UCSD-AML1 (cell line): Measurements from ENCODE around the gene PLLP.

ENCODE experiments used
- DNase-seq: peaks from one replicate; lab custom pipeline; 2025; ENCODE audit not compliant: unreplicated experiment; lab: John Stamatoyannopoulos, UW

PLLP gene, protein sequence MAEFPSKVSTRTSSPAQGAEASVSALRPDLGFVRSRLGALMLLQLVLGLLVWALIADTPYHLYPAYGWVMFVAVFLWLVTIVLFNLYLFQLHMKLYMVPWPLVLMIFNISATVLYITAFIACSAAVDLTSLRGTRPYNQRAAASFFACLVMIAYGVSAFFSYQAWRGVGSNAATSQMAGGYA

DNA sequence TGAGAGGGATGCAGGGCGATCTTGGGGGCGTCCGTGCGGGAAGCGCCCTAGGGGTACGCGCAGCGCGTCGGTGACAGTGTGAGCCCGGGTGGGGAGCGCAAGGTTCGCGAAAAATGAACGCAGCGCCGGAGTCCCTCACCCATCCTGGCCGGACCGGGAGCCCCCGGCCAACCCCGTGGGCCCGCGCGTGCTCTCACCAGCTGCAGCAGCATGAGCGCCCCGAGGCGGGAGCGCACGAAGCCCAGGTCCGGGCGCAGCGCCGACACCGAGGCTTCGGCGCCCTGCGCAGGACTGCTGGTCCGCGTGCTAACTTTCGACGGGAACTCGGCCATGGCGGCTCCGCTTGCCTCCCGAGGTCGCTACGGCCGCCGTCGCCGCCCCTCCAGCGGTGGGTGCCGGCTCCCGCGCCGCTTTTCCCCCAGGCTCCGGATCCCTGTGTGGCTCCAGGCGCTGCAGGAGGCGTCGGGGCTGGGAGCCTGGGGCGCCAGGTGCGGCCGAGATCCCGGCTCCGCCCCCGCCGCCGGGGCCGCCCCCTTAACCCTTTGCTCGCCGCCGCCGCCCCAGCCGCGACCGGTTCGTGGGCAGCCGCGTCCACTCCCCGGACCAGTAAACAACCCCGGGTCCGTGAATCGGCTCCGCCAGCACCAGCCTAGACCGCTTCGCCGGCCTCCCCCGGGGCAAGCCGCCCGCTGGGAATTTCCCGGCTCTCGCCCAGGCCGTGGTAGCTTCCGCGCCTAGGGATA lies at the start of gene PLLP:
PLLP (minus strand) TSS at position 464 of the 743 bp plus-strand sequence; CDS start at position 332, 132 bp downstream.
- no peak for DNase-seq

DNA sequence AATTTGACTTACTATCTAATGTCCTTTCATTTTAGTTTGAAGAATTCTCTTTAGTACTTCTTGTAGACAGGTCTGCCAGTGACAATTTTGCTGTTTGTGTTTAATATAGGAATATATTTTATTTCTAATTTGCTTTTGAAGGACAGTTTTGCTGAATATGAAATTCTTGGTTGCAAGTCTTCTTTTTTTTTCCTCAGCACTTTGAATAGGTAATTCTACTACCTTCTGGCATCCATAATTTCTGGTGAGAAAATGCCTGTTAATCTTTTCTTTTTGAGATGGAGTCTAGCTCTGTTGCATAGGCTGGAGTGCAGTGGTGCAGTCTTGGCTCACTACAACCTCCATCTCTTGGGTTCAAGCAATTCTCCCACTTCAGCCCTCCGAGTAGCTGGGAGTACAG lies 48.9 kb upstream of the PLLP start:
- DNase-seq, result no peak

- DNase-seq, result no peak
Measured at GRCh38 chr16:57331355-57331754, 46.9 kb upstream of the PLLP start.

- no peak for DNase-seq
Measured at GRCh38 chr16:57329718-57330327, 45.4 kb upstream of the PLLP start.

GRCh38 chr16:57325458-57325857 lies 41.0 kb upstream of the PLLP start:
- DNase-seq, result no peak

DNA sequence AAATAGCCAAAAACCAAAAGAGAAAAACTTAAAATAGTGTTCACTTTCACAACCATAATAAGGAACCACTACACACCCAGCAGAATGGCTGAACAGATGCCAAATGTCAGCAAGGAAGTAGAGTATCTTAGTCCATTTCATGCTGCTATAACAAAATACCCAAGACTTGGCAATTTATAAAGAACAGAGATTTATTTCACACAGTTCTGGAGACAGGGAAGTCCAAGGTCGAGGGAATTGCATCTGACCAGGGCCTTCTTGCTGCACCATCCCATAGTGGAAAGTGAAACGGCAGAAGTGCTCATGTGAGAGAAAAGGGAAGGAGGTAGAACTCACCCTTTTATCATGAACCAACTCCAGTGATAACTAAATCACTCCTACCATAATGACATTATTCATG lies 40.3 kb upstream of the PLLP start:
- no peak for DNase-seq

- no peak for DNase-seq
Measured at GRCh38 chr16:57319646-57320045, 35.2 kb upstream of the PLLP start.

DNA sequence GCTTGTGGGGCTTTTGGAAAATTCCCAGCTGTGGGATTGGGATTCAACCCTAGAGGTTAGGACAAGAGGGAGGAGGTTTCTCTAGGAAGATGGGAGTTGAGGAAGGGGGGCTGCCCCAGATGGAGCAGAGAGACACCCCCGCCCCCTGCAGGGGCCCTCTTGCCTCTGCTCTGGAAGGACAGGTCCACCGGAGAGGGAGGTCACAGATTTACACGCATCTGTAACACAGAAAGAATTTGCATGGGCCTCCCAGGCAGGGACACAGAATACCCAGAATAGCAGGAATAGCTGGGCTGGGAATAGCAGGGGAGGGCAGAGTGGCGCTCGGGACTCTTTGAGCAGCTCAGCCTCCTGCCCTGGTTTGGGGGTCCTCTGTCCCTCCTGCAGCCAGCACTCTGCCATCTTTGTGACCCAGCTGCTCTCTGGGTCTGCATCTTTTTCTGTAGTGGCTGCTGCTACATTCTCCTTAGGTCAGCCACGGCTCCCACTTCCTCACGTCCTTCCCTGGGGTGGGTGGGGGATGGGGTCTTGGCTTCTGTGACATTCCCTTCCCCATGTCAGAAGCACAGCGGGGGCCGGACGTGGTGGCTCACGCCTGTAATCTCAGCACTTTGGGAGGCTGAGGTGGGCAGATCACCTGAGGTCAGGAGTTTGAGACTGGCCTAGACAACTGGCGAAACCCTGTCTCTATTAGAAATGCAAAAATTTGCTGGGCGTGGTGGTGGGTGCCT lies 33.9 kb upstream of the PLLP start:
- no peak for DNase-seq

GRCh38 chr16:57316390-57317017 lies 32.0 kb upstream of the PLLP start:
- no peak for DNase-seq

- DNase-seq, result no peak
Measured at GRCh38 chr16:57315416-57315815, 30.9 kb upstream of the PLLP start.

DNA sequence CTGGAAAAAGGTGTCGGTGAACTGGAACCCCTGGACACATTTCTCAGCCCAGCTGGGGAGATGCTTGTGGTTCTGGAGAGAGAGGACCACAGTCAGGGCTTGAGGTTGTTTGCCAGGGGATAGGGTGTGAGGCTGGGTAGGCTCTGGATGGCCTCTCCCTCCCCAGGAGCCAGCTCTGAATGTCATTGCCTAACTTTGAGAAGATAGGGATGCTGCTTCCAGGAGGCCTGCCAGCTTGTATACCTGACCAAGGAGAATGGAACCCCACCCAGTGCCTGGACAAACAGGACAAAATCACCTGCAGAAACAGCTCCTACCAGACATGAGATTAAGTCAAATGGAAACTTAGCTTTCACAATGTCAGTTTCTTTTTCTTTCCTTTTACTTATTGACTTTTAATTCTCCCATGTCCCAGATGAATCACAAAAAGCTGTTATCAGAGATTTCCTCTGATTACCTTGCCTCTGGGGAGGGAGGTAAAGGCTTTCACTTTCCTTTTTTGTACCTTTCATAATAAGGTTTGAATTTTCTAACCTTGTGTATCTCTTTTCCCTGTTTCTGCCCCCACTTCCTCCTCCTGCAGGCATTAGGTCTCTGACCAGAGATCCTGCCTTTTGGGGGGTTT lies 29.8 kb upstream of the PLLP start:
- no peak for DNase-seq

- no peak for DNase-seq
Measured at GRCh38 chr16:57313509-57313908, 29.0 kb upstream of the PLLP start.

GRCh38 chr16:57310801-57311200 lies 26.3 kb upstream of the PLLP start:
- DNase-seq, result no peak

DNA sequence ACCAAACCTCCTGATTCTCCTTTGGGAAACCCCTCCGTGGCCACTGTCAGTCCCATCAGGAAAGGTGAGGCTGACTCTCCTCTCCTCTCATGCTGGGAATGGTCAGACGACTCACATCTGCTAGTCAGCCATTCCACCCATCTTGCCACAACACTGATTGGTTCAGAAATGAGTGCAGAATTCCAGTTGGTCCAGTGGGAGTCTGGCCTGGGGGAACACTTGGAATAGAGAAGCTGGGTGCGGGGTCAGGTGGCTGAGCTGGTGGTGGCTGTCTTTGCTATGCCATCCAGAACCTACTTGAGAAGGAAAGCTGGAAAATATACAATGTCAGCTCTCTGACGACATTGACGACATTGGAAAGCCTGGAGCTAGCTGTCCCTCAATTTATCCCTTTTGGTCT lies 23.6 kb upstream of the PLLP start:
- DNase-seq, result no peak

DNA sequence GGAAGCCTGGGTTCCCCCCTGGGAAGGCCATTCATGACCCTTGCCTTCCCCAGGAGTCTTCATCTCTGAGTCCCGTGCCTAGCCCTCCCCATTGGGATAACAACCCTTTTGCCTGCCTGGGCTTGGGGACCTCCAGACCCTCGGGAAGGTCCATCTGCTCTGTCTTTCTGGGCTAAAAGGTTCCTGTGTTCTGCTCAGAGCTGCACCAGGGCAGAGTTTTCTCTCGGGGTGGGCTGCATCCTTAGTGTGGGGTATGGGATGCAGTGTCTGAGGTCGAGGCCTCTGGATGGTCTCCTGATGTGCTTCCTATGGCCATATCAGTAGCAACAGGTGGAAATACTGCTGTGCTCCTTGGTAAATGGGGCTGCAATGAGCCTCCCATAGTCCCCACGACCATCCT lies 22.9 kb upstream of the PLLP start:
- no peak for DNase-seq

DNA sequence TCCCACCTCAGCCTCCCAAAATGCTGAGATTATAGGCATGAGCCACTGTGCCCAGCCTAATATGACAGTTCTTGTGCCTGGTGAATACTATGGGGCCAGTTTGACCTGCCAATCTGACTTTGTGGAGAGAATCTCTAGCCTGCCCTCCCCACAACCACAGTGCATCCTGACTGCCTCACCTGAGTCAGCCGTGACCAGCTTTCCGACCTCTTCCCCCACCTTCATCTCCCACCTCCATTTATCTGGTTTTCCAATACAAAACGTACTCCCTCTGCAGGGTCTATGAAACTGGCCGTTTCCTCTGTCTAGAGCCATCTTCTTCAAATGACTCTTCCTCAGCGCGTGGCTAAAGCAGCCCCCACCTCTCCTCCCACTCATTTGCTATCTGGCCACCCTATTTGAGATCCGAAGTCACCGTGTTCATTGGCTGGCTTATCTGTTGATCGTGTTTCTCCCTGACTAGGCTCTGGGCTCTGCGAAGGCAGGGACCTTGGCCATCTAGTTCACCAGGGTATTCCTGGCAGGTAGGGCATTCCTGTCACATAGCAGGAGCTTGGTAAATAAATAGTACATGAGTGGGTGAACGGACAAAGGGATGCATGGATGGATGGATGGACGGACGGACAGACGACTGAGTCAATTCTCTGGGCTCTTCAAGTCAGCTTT lies 22.3 kb upstream of the PLLP start:
- no peak for DNase-seq

DNA sequence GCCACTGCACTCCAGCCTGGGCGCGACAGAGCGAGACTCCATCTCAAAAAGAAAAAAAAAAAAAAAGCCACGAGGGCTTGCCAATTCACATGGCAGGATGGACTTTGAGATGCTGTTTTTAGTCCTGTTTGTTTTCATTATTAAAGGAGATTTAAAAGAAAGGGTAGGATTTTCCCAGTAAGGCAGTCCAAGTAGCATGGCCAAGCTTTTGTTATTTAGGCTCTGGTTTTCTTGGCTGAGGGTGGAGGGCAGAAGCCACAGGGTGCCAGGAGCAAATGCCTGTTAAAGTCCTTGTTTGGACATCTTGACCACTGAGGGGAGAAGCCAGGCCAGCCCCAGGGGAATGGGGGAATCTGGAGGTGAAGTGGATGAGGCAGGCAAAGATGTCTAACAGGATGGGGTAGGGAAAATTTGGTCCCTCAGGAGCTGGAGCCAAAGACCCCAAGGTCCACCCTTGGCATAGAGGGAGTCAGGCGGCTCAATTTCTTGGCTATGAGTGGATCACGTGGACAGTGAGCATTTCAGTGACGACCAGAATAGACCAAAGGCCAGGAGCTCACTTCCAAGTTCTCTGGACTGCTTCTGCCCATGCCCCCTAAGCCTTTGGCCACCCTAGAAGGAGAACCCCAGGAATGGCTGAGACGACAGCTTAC lies 20.8 kb upstream of the PLLP start:
- no peak for DNase-seq

GRCh38 chr16:57304169-57305061 lies 19.9 kb upstream of the PLLP start:
- DNase-seq, result no peak

DNA sequence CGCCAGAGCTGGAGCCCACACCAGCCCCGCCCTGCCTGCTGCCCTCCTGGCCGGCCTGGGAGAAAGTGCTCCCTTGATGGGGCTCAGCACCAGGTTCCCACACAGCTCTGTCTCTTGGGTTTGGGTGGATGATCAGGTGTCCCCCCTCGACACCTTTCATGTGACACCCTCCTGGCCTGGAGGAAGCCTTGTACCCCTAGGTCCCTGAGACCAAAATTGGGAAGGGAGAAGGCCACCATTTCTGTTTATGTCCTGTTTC lies 19.4 kb upstream of the PLLP start:
- DNase-seq, result no peak
